Activated naive CD8-positive, alpha-beta T cell treated with anti-CD3 and anti-CD28 coated beads, Interleukin-2, amount 10 ng/mL, durations not matched to agents 7 days and 5 days (primary cell): Measurements from ENCODE around the gene HYKK. TPM values are rescaled to one million over a fixed set of nuclear protein-coding genes. Genes with fewer than 3 reads are reported as not detected.

Source experiments
- ATAC-seq: fragments of 150-1000 bp; cut with Tn5 transposase; one replicate; pipeline ENCODE4 v1.10.0; 2021; ENCODE audit warnings: low read depth, moderate library complexity
- POLR2A ChIA-PET: fragments of 350-600 bp; sonication (Branson Sonifier 250); formaldehyde crosslinking; loops from one replicate; lab custom pipeline; 2021; ENCODE audit warnings: antibody characterized with exemption; lab: Charles Lee
- DNase-seq: peaks from one replicate; pipeline ENCODE4 v3.0.0; 2021
- H3K27ac Mint-ChIP-seq: one replicate; pipeline ENCODE4 v1.8.0; 2022; ENCODE audit warnings: mild to moderate bottlenecking, mixed read lengths
- H3K27me3 Mint-ChIP-seq: one replicate; pipeline ENCODE4 v1.8.0; 2022; ENCODE audit warnings: mild to moderate bottlenecking, moderate library complexity, mixed read lengths
- H3K36me3 Mint-ChIP-seq: one replicate; pipeline ENCODE4 v1.8.0; 2021; ENCODE audit warnings: mild to moderate bottlenecking, mixed read lengths
- H3K4me1 Mint-ChIP-seq: one replicate; pipeline ENCODE4 v1.8.0; 2021; ENCODE audit warnings: mixed read lengths
- H3K4me3 Mint-ChIP-seq: one replicate; pipeline ENCODE4 v1.8.0; 2022; ENCODE audit warnings: mild to moderate bottlenecking, moderate library complexity, mixed read lengths
- H3K9me3 Mint-ChIP-seq: one replicate; pipeline ENCODE4 v1.8.0; 2021; ENCODE audit warnings: mixed read lengths
- total RNA-seq, 2 experiments: library from RNA; stranded (reverse); gene quantifications; one replicate each; pipeline ENCODE4 v1.2.3, GENCODE V29; 2021

HYKK gene
- total RNA-seq = 1 to 10 TPM; 1.6 to 2.4 TPM

- POLR2A ChIA-PET = interaction anchor here (1.3 to 2.4 kb wide), 2 partner anchors 34 to 58 kb away, joined by 4 to 12 read pairs; partner anchors contain the start of genes CHRNA5 and PSMA4
- no peaks in the 10 kb centered on the region for H3K9me3 Mint-ChIP-seq
Measured at GRCh38 chr15:78506971-78507830, at the start of gene HYKK. HYKK (plus strand) TSS chr15:78507577; CDS start chr15:78513089, 5,512 bp downstream.

GRCh38 chr15:78460737-78461136 lies 46.6 kb upstream of the HYKK start:
- no peak for DNase-seq
- POLR2A ChIA-PET = no interaction called here
- Mint-ChIP-seq H3K27me3 (no peaks in the 10 kb centered on the region), H3K36me3 (peaks cover 20% of the 10 kb centered on the region), H3K4me3 (no peak overlapping the region), H3K9me3 (no peaks in the 10 kb centered on the region), H3K27ac (no peak overlapping the region), H3K4me1 (peaks cover 21% of the 10 kb centered on the region)
- no peak for ATAC-seq

More at GRCh38 chr15:78506971-78507830, at the start of gene HYKK:
- peak within 1 kb of the TSS; percentile 56 for H3K27ac Mint-ChIP-seq
- DNase-seq = peak; percentile 75
- peak within 1 kb of the TSS; percentile 96 for H3K4me3 Mint-ChIP-seq
- peaks cover under 1% of the 10 kb centered on the region for H3K36me3 Mint-ChIP-seq
- peaks cover 15% of the 10 kb centered on the region for H3K4me1 Mint-ChIP-seq
- peak; percentile 89 for ATAC-seq
- H3K27me3 Mint-ChIP-seq = peaks cover 14% of the 10 kb centered on the region

- Mint-ChIP-seq H3K36me3 (peaks cover 20% of the 10 kb centered on the region), H3K4me1 (peaks cover 21% of the 10 kb centered on the region), H3K4me3 (no peak overlapping the region), H3K9me3 (no peaks in the 10 kb centered on the region), H3K27ac (no peak overlapping the region), H3K27me3 (no peaks in the 10 kb centered on the region)
- no peak for DNase-seq
- ATAC-seq = peak; percentile 61
- POLR2A ChIA-PET = interaction anchor here (1.0 kb wide), 1 partner anchor 10 kb away, joined by 3 read pairs; no protein-coding TSS in a partner anchor
Measured at GRCh38 chr15:78461171-78461888, 46.0 kb upstream of the HYKK start.

DNA sequence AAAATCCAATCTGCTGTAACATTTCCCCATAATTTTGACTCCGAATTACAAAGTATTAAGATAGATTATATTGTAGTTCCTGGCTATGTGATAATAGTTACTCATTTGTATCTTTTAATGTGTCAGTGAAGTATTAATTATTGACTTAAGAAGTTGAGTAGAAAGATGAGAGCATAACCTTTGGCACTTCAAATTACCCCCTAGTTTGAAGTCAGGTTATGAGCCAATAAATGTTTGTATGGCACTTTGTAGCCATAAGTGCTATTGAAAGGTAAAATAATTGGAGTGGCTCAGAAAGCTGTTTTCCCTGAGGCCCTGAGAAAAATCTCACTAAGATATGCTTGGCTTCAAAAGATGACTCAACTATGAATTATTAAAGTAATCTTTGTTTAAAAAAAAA lies 38.3 kb upstream of the HYKK start:
- POLR2A ChIA-PET = interaction anchor here (1.2 kb wide), 1 partner anchor 31 kb away, joined by 3 read pairs; the partner anchor contains the start of gene IREB2
- Mint-ChIP-seq H3K4me3 (no peak overlapping the region), H3K27ac (no peak overlapping the region), H3K36me3 (peaks cover 12% of the 10 kb centered on the region), H3K4me1 (no peaks in the 10 kb centered on the region), H3K9me3 (no peaks in the 10 kb centered on the region), H3K27me3 (no peaks in the 10 kb centered on the region)
- DNase-seq = no peak
- no peak for ATAC-seq

- Mint-ChIP-seq H3K4me3 (no peak overlapping the region), H3K27ac (no peak overlapping the region), H3K9me3 (no peaks in the 10 kb centered on the region), H3K36me3 (peaks cover 3% of the 10 kb centered on the region), H3K4me1 (no peaks in the 10 kb centered on the region), H3K27me3 (no peaks in the 10 kb centered on the region)
- no peak for DNase-seq
- ATAC-seq = no peak
- POLR2A ChIA-PET = no interaction called here
Measured at GRCh38 chr15:78477295-78477694, 30.1 kb upstream of the HYKK start.

DNA sequence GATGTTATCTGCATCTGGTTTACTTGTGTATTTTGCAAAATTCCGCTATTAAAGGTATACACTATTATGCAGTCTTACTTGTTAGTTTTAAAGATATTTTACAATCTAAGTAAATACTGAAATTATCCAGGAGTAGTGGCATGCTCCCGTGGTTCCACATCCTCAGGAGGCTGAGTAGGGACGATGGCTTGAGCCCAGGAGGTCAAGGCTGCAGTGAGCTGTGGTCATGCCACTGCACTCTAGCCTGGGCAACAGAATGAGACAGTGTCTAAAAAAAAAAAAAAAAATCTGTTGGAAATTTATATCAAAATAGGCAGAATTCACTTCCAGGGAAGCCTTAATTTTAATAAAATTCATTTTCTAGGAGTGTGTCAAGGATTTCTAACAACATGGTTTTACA lies 27.7 kb upstream of the HYKK start:
- Mint-ChIP-seq H3K27ac (no peak overlapping the region), H3K36me3 (peaks cover 3% of the 10 kb centered on the region), H3K4me3 (no peak overlapping the region), H3K4me1 (no peaks in the 10 kb centered on the region), H3K9me3 (no peaks in the 10 kb centered on the region), H3K27me3 (no peaks in the 10 kb centered on the region)
- DNase-seq (no peak), ATAC-seq (no peak)
- POLR2A ChIA-PET = no interaction called here

DNA sequence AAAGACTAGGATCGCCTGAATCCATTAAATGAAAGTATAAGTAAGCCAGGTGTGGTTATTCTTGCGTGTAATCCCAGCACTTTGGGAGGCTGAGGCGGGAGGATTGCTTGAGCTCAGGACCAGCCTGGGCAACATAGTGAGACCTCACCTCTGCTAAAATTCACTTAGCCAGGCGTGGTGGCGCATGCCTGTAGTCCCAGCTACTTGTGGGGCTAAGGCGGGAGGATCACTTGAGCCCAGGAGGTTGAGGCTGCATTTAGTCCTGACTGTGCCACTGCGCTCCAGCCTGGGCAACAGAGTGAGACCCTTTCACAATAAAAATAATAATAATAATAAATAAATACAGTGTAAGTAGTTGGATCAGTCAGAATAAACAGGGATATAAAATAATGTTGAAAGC lies 25.5 kb upstream of the HYKK start:
- no peak for ATAC-seq
- no peaks in the 10 kb centered on the region for H3K4me1 Mint-ChIP-seq
- H3K9me3 Mint-ChIP-seq = no peaks in the 10 kb centered on the region
- H3K36me3 Mint-ChIP-seq = peaks cover 7% of the 10 kb centered on the region
- H3K4me3 Mint-ChIP-seq = no peak overlapping the region
- no peak overlapping the region for H3K27ac Mint-ChIP-seq
- H3K27me3 Mint-ChIP-seq = no peaks in the 10 kb centered on the region
- POLR2A ChIA-PET = no interaction called here
- DNase-seq = no peak

DNA sequence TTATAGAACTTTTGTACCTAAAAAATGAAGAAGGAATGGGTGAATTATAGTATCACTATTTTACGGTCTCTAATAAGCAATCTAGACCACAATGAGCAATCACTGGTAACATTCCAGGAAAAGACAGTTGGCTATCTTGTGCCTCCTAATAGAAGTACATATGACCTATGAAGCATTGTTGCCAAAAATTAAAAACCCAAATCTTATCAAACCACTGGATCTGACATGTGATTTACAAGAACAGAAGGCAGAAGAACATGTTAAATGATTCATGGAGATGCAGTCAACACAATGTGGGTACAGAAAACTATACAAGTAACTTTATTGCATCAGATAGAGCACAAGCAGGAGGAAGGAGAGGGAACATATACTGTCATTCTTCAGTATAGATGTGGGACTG lies 14.5 kb upstream of the HYKK start:
- peak overlapping the region; percentile 6 for H3K27ac Mint-ChIP-seq
- H3K4me3 Mint-ChIP-seq = no peak overlapping the region
- DNase-seq = no peak
- H3K9me3 Mint-ChIP-seq = no peaks in the 10 kb centered on the region
- no peak for ATAC-seq
- H3K27me3 Mint-ChIP-seq = no peaks in the 10 kb centered on the region
- no peaks in the 10 kb centered on the region for H3K4me1 Mint-ChIP-seq
- POLR2A ChIA-PET = no interaction called here
- H3K36me3 Mint-ChIP-seq = peaks cover 22% of the 10 kb centered on the region

DNA sequence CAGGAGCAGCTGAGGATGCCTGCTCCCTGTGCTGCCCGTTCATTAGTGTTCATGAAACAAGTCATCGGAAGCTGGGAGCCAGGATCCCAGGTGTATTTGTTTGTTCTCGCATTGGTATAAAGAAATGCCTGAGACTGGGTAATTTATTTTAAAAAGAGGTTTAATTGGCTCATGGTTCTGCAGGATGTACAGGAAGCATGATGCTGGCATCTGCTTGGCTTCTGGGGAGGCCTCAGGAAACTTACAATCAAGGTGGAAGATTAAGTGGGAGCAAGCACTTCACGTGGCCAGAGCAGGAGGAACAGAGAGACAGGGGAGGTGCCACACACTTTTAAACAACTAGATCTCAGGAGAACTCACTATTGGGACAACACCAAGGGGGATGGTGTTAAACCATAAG lies 5.5 kb upstream of the HYKK start:
- Mint-ChIP-seq H3K27ac (no peak overlapping the region), H3K9me3 (no peaks in the 10 kb centered on the region), H3K27me3 (no peaks in the 10 kb centered on the region), H3K4me3 (no peak overlapping the region), H3K36me3 (peaks cover 20% of the 10 kb centered on the region), H3K4me1 (peaks cover 3% of the 10 kb centered on the region)
- DNase-seq (no peak), ATAC-seq (no peak)
- POLR2A ChIA-PET = no interaction called here

GRCh38 chr15:78502641-78503040 lies 4.7 kb upstream of the HYKK start:
- Mint-ChIP-seq H3K4me1 (peaks cover 4% of the 10 kb centered on the region), H3K4me3 (no peak overlapping the region), H3K36me3 (peaks cover 17% of the 10 kb centered on the region), H3K9me3 (no peaks in the 10 kb centered on the region), H3K27ac (no peak overlapping the region), H3K27me3 (no peaks in the 10 kb centered on the region)
- ATAC-seq (no peak), DNase-seq (no peak)
- POLR2A ChIA-PET = interaction anchor here (1.2 kb wide), 1 partner anchor 38 kb away, joined by 3 read pairs; the partner anchor contains the start of gene PSMA4

DNA sequence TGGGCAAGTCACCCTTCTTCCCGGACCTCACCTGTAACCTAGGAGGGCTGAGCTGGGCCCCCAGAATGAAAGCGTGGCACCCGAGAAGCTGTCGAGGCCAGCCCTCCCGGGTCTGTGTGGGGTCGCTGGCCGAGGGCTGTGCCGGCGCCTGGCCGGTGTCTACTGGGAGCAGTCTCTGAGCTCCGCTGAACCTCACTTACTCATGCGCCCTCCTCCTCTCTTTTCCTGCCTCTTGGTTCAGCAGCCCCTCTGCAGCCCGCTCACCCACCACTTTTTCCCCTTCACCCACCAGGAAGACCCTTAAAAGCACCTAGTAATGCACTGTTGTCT lies 419 bp downstream of the HYKK start:
- H3K27me3 Mint-ChIP-seq = peaks cover 14% of the 10 kb centered on the region
- ATAC-seq (peak; percentile 44), DNase-seq (no peak)
- H3K27ac Mint-ChIP-seq = no peak overlapping the region
- POLR2A ChIA-PET = interaction anchor here (1.3 to 2.4 kb wide), 2 partner anchors 33 to 57 kb away, joined by 4 to 12 read pairs; partner anchors contain the start of genes CHRNA5 and PSMA4
- no peaks in the 10 kb centered on the region for H3K9me3 Mint-ChIP-seq
- no peaks in the 10 kb centered on the region for H3K36me3 Mint-ChIP-seq
- peaks cover 15% of the 10 kb centered on the region for H3K4me1 Mint-ChIP-seq
- H3K4me3 Mint-ChIP-seq = peak overlapping the region; percentile 96

GRCh38 chr15:78508272-78508671 lies 895 bp downstream of the HYKK start:
- POLR2A ChIA-PET = interaction anchor here (1.3 to 2.4 kb wide), 2 partner anchors 32 to 57 kb away, joined by 4 to 12 read pairs; partner anchors contain the start of genes CHRNA5 and PSMA4
- DNase-seq (no peak), ATAC-seq (no peak)
- Mint-ChIP-seq H3K9me3 (no peaks in the 10 kb centered on the region), H3K4me3 (peak overlapping the region; percentile 96), H3K27ac (no peak overlapping the region), H3K27me3 (peaks cover 14% of the 10 kb centered on the region), H3K36me3 (no peaks in the 10 kb centered on the region), H3K4me1 (peaks cover 15% of the 10 kb centered on the region)

DNA sequence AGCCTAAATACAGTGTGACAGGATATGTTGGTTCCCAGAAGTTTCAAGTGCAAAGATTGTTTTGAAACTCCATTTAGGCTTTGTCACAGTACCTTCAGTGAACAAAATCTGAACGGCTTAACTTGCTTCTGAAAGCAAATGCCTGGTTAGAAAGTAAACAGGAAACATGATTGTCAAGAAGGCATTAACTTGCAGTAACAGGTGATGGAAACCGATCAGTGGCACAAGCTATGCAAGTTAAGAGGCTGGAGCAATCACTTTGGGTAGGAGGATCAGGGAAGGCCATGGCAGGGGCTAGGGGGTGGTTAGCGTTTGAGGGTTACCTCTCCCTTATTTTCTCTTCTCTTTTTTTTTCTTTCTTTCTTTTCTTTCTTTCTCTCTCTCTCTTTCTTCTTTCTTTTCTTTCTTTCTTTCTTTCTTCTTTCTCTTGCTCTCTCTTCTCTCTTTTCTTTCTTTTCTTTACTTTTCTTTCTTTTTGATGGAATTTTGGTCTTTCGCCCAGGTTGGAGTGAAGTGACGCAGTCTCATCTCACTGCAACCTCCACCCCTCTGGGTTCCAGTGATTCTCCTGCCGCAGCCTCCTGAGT lies 2.4 kb downstream of the HYKK start:
- no peaks in the 10 kb centered on the region for H3K9me3 Mint-ChIP-seq
- no peak overlapping the region for H3K27ac Mint-ChIP-seq
- ATAC-seq (no peak), DNase-seq (no peak)
- H3K27me3 Mint-ChIP-seq = peaks cover 14% of the 10 kb centered on the region
- no peak overlapping the region for H3K4me3 Mint-ChIP-seq
- peaks cover 15% of the 10 kb centered on the region for H3K4me1 Mint-ChIP-seq
- POLR2A ChIA-PET = no interaction called here
- H3K36me3 Mint-ChIP-seq = no peaks in the 10 kb centered on the region
